ENCODE results near the gene IGSF3.

GRCh38 chr1:116694524-116694923, 27.0 kb upstream of the IGSF3 start:
- TF ChIP-seq CTCF (IDR thresholded peaks at IDR 0.05) (no peak), POLR2A (IDR thresholded peaks at IDR 0.05) (no peak)
